MG63 (cell line): ENCODE measurements around the gene MAD1L1. TPM values are rescaled to one million over a fixed set of nuclear protein-coding genes. Genes with fewer than 3 reads are reported as not detected.

Experiments used
- DNase-seq: peaks from one replicate; pipeline ENCODE4 v3.0.0-alpha.2; 2020
- H3K27me3 ChIP-seq: fragments of 250-450 bp; sonication (Bioruptor Pico); 2 replicates; pipeline ENCODE4 v1.5.1; 2020; ENCODE audit warnings: mild to moderate bottlenecking, moderate library complexity
- H3K36me3 ChIP-seq: fragments of 250-450 bp; sonication (Bioruptor Pico); 2 replicates; pipeline ENCODE4 v1.5.1; 2020; ENCODE audit warnings: mild to moderate bottlenecking, moderate library complexity
- H3K4me3 ChIP-seq: fragments of 250-450 bp; sonication (Bioruptor Pico); 2 replicates; pipeline ENCODE4 v1.5.1; 2020; ENCODE audit warnings: mild to moderate bottlenecking, moderate library complexity
- H3K9me3 ChIP-seq: fragments of 250-450 bp; sonication (Bioruptor Pico); 2 replicates; pipeline ENCODE4 v1.5.1; 2020; ENCODE audit warnings: mild to moderate bottlenecking, moderate library complexity
- total RNA-seq: library from RNA; depleted of rRNA; stranded (reverse); fragments of >200 nt; shearing (Covaris generic); gene quantifications from 2 replicates; pipeline ENCODE4 v1.2.3, GENCODE V29; 2014; ENCODE audit warnings: low replicate concordance

The MAD1L1 gene
- total RNA-seq, 1 experiment from 2014 or later = 65.1 TPM

GRCh38 chr7:2080060-2080387 is 152.7 kb downstream of the MAD1L1 start:
- Histone ChIP-seq H3K27me3 (no peaks in the 10 kb centered on the region), H3K36me3 (no peaks in the 10 kb centered on the region), H3K4me3 (no peak overlapping the region), H3K9me3 (no peaks in the 10 kb centered on the region)
- DNase-seq = no peak

DNA sequence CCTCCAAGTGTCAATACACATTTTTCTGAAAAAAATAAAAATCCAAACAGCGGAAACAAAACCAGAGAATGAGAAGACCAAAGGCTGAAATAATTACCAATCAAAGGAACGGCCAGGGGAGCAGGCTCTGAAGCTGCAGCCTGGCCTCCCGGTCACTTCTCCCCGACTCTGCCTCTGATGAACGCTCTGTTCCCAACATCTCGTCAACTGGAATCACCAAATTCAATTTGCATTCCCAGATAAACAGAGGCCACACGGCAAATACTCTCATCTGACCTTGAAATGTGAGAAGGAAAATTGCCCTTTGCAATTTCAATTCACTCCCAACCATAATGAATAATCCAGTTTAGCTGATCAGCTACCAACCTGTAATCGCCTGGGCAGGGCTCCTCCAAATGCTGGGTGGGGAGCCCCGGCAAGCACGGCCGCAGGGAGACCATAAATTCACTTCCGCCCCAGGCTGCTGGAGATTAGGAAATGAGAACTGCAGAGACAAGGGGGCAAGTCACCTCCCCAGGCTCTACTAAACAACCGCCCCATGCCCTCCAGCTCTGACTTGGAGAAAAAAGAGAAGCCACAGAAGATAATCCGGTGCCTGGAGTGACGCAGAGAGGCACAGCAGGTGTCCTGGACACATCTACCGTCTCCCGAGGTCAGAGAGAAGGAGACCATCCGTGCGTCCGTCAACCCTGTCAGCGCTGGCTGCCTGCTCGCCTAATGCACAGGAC is 153.2 kb downstream of the MAD1L1 start:
- no peaks in the 10 kb centered on the region for H3K36me3 ChIP-seq

DNA sequence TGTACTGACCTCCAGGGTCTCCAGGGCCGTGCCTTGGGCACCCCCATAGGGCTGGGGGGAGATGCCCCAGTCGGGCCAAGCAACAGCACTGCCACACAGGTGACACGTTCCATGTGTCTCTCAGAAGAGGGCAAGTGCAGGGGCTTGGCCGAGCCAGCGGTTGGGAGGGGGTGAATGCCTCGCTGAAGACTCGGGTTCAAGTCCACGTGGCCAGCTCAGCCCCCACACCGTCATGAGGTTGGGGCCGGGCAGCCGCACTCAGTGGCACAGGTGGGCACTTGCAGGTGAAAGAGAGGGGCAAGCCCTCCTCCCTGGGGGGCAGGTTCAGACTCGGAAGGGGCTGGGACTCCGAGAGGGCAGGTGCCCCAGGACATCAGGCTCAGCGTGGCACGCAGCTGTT is 153.8 kb downstream of the MAD1L1 start:
- no peaks in the 10 kb centered on the region for H3K9me3 ChIP-seq
- H3K36me3 ChIP-seq = no peaks in the 10 kb centered on the region
- H3K27me3 ChIP-seq = no peaks in the 10 kb centered on the region
- H3K4me3 ChIP-seq = no peak overlapping the region
- DNase-seq = no peak

More for the DNA sequence above, 153.2 kb downstream of the MAD1L1 start:
- no peaks in the 10 kb centered on the region for H3K27me3 ChIP-seq
- no peak overlapping the region for H3K4me3 ChIP-seq
- DNase-seq = no peak
- no peaks in the 10 kb centered on the region for H3K9me3 ChIP-seq

DNA sequence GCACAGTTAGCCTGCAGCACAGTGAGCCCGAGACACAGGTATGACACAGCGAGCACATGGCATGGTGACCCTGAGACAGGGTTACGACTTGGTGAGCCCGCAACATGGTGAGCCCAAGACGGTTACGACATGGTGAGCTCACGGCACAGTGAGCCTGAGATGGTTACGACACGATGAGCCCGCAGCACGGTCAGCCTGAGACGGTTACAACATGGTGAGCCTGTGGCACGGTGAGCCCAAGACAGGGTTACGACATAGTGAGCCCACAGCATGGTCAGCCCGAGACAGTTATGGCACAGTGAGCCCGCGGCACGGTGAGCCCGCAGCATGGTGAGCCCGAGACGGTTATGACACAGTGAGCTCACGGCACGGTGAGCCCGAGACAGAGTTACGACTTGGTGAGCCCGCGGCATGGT is 156.1 kb downstream of the MAD1L1 start:
- H3K4me3 ChIP-seq = no peak overlapping the region
- no peaks in the 10 kb centered on the region for H3K36me3 ChIP-seq
- H3K27me3 ChIP-seq = no peaks in the 10 kb centered on the region
- no peaks in the 10 kb centered on the region for H3K9me3 ChIP-seq
- no peak for DNase-seq

GRCh38 chr7:2075811-2076210 is 156.9 kb downstream of the MAD1L1 start:
- no peaks in the 10 kb centered on the region for H3K9me3 ChIP-seq
- DNase-seq = no peak

GRCh38 chr7:2074691-2075090 is 158.1 kb downstream of the MAD1L1 start:
- H3K4me3 ChIP-seq = no peak overlapping the region

More at GRCh38 chr7:2075811-2076210, 156.9 kb downstream of the MAD1L1 start:
- H3K4me3 ChIP-seq = no peak overlapping the region
- H3K27me3 ChIP-seq = no peaks in the 10 kb centered on the region
- no peaks in the 10 kb centered on the region for H3K36me3 ChIP-seq

DNA sequence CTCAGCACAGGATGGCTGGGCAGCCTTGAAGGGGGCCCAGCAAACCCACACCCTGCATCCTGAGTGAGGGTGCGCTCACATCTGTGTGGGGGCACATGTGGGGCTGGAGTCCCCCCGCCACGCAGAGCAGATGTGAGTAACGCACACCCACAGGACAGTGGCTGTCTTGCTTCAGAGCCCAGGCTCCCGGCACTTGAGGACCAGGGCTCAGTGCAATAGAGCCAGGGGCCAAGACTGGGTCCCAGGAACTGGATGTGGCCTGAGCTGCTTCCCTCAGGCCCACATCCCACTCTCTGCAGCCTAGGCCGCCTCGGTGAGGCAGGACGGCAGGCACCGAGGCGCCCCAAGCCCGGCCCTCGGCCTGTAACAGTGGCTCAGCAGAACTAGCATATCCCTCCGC is 159.9 kb downstream of the MAD1L1 start:
- Histone ChIP-seq H3K36me3 (no peaks in the 10 kb centered on the region), H3K27me3 (no peaks in the 10 kb centered on the region), H3K9me3 (no peaks in the 10 kb centered on the region), H3K4me3 (no peak overlapping the region)
- no peak for DNase-seq

More at GRCh38 chr7:2074691-2075090, 158.1 kb downstream of the MAD1L1 start:
- Histone ChIP-seq H3K36me3 (no peaks in the 10 kb centered on the region), H3K9me3 (no peaks in the 10 kb centered on the region), H3K27me3 (no peaks in the 10 kb centered on the region)
- no peak for DNase-seq

DNA sequence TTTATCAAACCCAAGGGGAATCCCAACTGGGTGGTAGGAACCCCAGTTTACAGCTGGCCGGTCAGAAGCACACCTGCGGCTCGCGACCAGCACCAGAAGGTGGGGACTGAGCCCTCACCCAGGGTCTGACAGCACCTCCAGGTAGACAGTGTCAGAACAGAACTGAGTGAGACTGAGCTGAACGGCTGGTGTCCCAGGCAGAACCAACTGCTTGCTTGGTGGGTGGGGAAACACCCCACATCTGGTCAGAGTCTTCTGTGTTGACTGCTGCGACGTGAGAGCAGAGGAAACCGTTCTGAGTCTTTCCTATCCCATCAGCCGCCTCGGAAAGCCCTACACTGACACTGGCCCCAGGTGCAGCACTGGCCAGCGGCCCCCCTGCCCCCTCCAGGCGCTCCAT is 160.7 kb downstream of the MAD1L1 start:
- H3K27me3 ChIP-seq = no peaks in the 10 kb centered on the region
- no peak for DNase-seq
- no peak overlapping the region for H3K4me3 ChIP-seq
- no peaks in the 10 kb centered on the region for H3K9me3 ChIP-seq
- no peaks in the 10 kb centered on the region for H3K36me3 ChIP-seq

- no peak for DNase-seq
- H3K36me3 ChIP-seq = no peaks in the 10 kb centered on the region
- H3K9me3 ChIP-seq = no peaks in the 10 kb centered on the region
- no peaks in the 10 kb centered on the region for H3K27me3 ChIP-seq
- H3K4me3 ChIP-seq = no peak overlapping the region
Measured at GRCh38 chr7:2071133-2071832, 161.5 kb downstream of the MAD1L1 start.

- no peak overlapping the region for H3K4me3 ChIP-seq
- DNase-seq = no peak
Measured at GRCh38 chr7:2070151-2070763, 162.5 kb downstream of the MAD1L1 start.

GRCh38 chr7:2069472-2069860 is 163.3 kb downstream of the MAD1L1 start:
- no peaks in the 10 kb centered on the region; the same call in 1 of the 2 replicates for H3K36me3 ChIP-seq
- H3K27me3 ChIP-seq = no peaks in the 10 kb centered on the region
- no peak overlapping the region for H3K4me3 ChIP-seq
- DNase-seq = no peak
- H3K9me3 ChIP-seq = no peaks in the 10 kb centered on the region

More at GRCh38 chr7:2070151-2070763, 162.5 kb downstream of the MAD1L1 start:
- no peaks in the 10 kb centered on the region for H3K9me3 ChIP-seq
- H3K36me3 ChIP-seq = no peaks in the 10 kb centered on the region
- H3K27me3 ChIP-seq = no peaks in the 10 kb centered on the region

- H3K27me3 ChIP-seq = no peaks in the 10 kb centered on the region
- DNase-seq = no peak
- no peaks in the 10 kb centered on the region for H3K9me3 ChIP-seq
- no peak overlapping the region for H3K4me3 ChIP-seq
- H3K36me3 ChIP-seq = no peaks in the 10 kb centered on the region; the same call in 1 of the 2 replicates
Measured at GRCh38 chr7:2068693-2069471, 163.9 kb downstream of the MAD1L1 start.

GRCh38 chr7:2066251-2066919 is 166.4 kb downstream of the MAD1L1 start:
- no peak overlapping the region for H3K4me3 ChIP-seq
- no peaks in the 10 kb centered on the region; the same call in 1 of the 2 replicates for H3K36me3 ChIP-seq
- no peaks in the 10 kb centered on the region for H3K9me3 ChIP-seq
- no peak for DNase-seq
- no peaks in the 10 kb centered on the region for H3K27me3 ChIP-seq

DNA sequence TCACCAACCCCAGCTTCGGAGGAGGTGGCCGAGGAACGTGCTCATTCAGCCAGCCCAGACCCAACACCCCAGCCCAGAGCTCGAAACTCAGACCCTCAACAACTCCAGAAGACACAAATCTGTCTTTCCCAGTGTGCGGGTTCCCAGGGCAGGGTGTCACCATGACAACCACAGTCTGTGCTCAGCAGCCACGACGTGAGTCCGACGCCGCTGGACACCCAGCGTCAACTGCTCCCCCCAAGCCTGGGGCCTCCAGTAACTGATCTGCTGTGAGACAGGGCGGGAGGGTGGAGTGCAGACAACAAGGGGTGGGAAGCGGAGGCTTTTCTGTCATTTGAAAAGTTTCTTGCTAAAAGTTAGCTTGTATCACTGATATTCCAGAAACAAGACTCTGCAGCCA is 167.2 kb downstream of the MAD1L1 start:
- Histone ChIP-seq H3K4me3 (no peak overlapping the region), H3K9me3 (no peaks in the 10 kb centered on the region), H3K36me3 (no peaks in the 10 kb centered on the region; the same call in 1 of the 2 replicates), H3K27me3 (no peaks in the 10 kb centered on the region)
- no peak for DNase-seq

- Histone ChIP-seq H3K36me3 (no peaks in the 10 kb centered on the region; the same call in 1 of the 2 replicates), H3K9me3 (0 out of 2 replicates have a peak, but pooled peaks cover 2% of the 10 kb centered on the region), H3K27me3 (no peaks in the 10 kb centered on the region), H3K4me3 (no peak overlapping the region)
- no peak for DNase-seq
Measured at GRCh38 chr7:2063563-2064260, 169.0 kb downstream of the MAD1L1 start.

DNA sequence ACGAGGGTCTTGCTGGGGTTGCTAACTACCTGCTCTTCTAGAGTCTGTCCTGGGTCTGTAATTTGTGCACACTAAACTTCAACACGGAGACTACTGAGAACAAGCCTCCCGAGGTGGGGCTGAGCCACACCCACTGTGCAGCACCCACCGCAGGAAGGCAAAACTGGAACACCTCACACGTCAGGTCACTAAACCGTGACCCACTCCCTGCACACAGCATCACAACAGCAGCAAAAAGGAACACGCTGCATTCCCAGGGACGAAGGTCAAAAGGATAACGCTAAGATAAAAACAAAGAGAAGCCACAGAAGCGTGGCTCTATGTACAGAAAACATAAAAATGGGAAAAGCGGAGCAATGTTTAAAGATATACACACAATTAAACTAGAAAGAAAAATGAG is 170.1 kb downstream of the MAD1L1 start:
- Histone ChIP-seq H3K27me3 (no peaks in the 10 kb centered on the region), H3K9me3 (0 out of 2 replicates have a peak, but pooled peaks cover 2% of the 10 kb centered on the region), H3K36me3 (no peaks in the 10 kb centered on the region; the same call in 1 of the 2 replicates), H3K4me3 (no peak overlapping the region)
- DNase-seq = no peak
